ENCODE measurements around the gene GSG1.

GSG1 gene

GRCh38 chr12:13133886-13134285 is 30.4 kb upstream of the GSG1 start:
- in situ Hi-C loops (cut with MboI; ENCODE audit: low sequenced_read_pairs, unreplicated experiment), result no loop called here
- no peak for TF ChIP-seq CTCF (IDR thresholded peaks at IDR 0.05; ENCODE audit: borderline replicate concordance, control extremely low read depth, extremely low read depth, insufficient read depth, missing control alignments)
- DNase-seq (ENCODE audit: low spot score), result no peak

GRCh38 chr12:13130981-13131380 is 27.5 kb upstream of the GSG1 start:
- no peak for TF ChIP-seq CTCF (IDR thresholded peaks at IDR 0.05; ENCODE audit: borderline replicate concordance, control extremely low read depth, extremely low read depth, insufficient read depth, missing control alignments)
- in situ Hi-C loops (cut with MboI; ENCODE audit: low sequenced_read_pairs, unreplicated experiment), result no loop called here
- DNase-seq (ENCODE audit: low spot score), result no peak

GRCh38 chr12:13128291-13128965 is 25.0 kb upstream of the GSG1 start:
- DNase-seq (ENCODE audit: low spot score), result no peak
- no peak for TF ChIP-seq CTCF (IDR thresholded peaks at IDR 0.05; ENCODE audit: borderline replicate concordance, control extremely low read depth, extremely low read depth, insufficient read depth, missing control alignments)
- in situ Hi-C loops (cut with MboI; ENCODE audit: low sequenced_read_pairs, unreplicated experiment), result no loop called here

- no peak for DNase-seq (ENCODE audit: low spot score)
- no peak for TF ChIP-seq CTCF (IDR thresholded peaks at IDR 0.05; ENCODE audit: borderline replicate concordance, control extremely low read depth, extremely low read depth, insufficient read depth, missing control alignments)
- in situ Hi-C loops (cut with MboI; ENCODE audit: low sequenced_read_pairs, unreplicated experiment), result no loop called here
These were observed 24.0 kb upstream of the GSG1 start for GRCh38 chr12:13127444-13127843.

GRCh38 chr12:13126494-13126893 is 23.0 kb upstream of the GSG1 start:
- no peak for TF ChIP-seq CTCF (IDR thresholded peaks at IDR 0.05; ENCODE audit: borderline replicate concordance, control extremely low read depth, extremely low read depth, insufficient read depth, missing control alignments)
- no peak for DNase-seq (ENCODE audit: low spot score)
- in situ Hi-C loops (cut with MboI; ENCODE audit: low sequenced_read_pairs, unreplicated experiment), result no loop called here

- no peak for TF ChIP-seq CTCF (IDR thresholded peaks at IDR 0.05; ENCODE audit: borderline replicate concordance, control extremely low read depth, extremely low read depth, insufficient read depth, missing control alignments)
- in situ Hi-C loops (cut with MboI; ENCODE audit: low sequenced_read_pairs, unreplicated experiment), result no loop called here
- DNase-seq (ENCODE audit: low spot score), result no peak
These were observed 22.5 kb upstream of the GSG1 start for GRCh38 chr12:13125996-13126395.
